ENCODE data around the gene NUP188. TPM values are rescaled to one million over a fixed set of nuclear protein-coding genes. Genes with fewer than 3 reads are reported as not detected.

NUP188 gene
- polyA plus RNA-seq, 1 donor (not counting 4 experiments of a cell fraction or from before 2014, with no cell fraction given), result 31.1 TPM

DNA sequence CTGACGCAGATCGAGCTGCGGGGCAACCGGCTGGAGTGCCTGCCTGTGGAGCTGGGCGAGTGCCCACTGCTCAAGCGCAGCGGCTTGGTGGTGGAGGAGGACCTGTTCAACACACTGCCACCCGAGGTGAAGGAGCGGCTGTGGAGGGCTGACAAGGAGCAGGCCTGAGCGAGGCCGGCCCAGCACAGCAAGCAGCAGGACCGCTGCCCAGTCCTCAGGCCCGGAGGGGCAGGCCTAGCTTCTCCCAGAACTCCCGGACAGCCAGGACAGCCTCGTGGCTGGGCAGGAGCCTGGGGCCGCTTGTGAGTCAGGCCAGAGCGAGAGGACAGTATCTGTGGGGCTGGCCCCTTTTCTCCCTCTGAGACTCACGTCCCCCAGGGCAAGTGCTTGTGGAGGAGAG, 31.3 kb upstream of the NUP188 start:
- DNase-seq (ENCODE audit: low read depth, low spot score) (no peak), FAIRE-seq (no peak)
- Histone ChIP-seq H3K9ac (ENCODE audit: control insufficient read depth, extremely low read depth, insufficient read depth, low read length) (peak overlapping the region; percentile 44), H3K4me3 (ENCODE audit: control insufficient read depth in 2 of 3, extremely low read depth in 1 of 3, insufficient read depth in 2 of 3, low read depth in 1 of 3, low read length in 3 of 3) (no peak overlapping the region), H2AFZ (ENCODE audit: control insufficient read depth, low read length) (no peak overlapping the region), H3K36me3 (ENCODE audit: control insufficient read depth in 2 of 2, extremely low read depth in 1 of 2, insufficient read depth in 2 of 2, low read length in 2 of 2) (peaks cover 25 to 67% of the 10 kb centered on the region in 2 experiments), H3K9me3 (ENCODE audit: control insufficient read depth, low read depth, low read length) (no peaks in the 10 kb centered on the region), H3K4me2 (ENCODE audit: control insufficient read depth, extremely low read depth, insufficient read depth, low read depth, low read length) (no peak overlapping the region), H3K4me1 (ENCODE audit: control insufficient read depth, extremely low read depth, insufficient read depth, low read length) (peaks cover 73% of the 10 kb centered on the region), H3K27ac (ENCODE audit: control insufficient read depth, insufficient read depth, low read length) (peak overlapping the region; percentile 56), H4K20me1 (ENCODE audit: control insufficient read depth, extremely low read depth, insufficient read depth, low read length) (no peaks in the 10 kb centered on the region), H3K27me3 (ENCODE audit: control insufficient read depth, extremely low read depth, insufficient read depth, low read length) (no peaks in the 10 kb centered on the region), H3K9me1 (ENCODE audit: control insufficient read depth, extremely low read depth, insufficient read depth, low read length) (peaks cover 3% of the 10 kb centered on the region), H3K79me2 (ENCODE audit: control insufficient read depth, insufficient read depth, low read length) (peaks cover 34% of the 10 kb centered on the region)
- TF ChIP-seq, protein P1, sequence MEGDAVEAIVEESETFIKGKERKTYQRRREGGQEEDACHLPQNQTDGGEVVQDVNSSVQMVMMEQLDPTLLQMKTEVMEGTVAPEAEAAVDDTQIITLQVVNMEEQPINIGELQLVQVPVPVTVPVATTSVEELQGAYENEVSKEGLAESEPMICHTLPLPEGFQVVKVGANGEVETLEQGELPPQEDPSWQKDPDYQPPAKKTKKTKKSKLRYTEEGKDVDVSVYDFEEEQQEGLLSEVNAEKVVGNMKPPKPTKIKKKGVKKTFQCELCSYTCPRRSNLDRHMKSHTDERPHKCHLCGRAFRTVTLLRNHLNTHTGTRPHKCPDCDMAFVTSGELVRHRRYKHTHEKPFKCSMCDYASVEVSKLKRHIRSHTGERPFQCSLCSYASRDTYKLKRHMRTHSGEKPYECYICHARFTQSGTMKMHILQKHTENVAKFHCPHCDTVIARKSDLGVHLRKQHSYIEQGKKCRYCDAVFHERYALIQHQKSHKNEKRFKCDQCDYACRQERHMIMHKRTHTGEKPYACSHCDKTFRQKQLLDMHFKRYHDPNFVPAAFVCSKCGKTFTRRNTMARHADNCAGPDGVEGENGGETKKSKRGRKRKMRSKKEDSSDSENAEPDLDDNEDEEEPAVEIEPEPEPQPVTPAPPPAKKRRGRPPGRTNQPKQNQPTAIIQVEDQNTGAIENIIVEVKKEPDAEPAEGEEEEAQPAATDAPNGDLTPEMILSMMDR (optimal IDR thresholded peaks at IDR 0.05 in 1 of 3, IDR thresholded peaks at IDR 0.05 in 1 of 3, conservative IDR thresholded peaks at IDR 0.05 in 1 of 3; ENCODE audit: extremely low read depth in 1 of 3, insufficient read depth in 2 of 3, low read length in 3 of 3), result no peak
- TF ChIP-seq EZH2 (IDR thresholded peaks at IDR 0.05; ENCODE audit: low read length), result no peak
- dilution Hi-C loops (cut with MboI; ENCODE audit: extremely low pct_ligation_motif_present, low sequenced_read_pairs), result no loop called here

- Histone ChIP-seq H3K9me1 (ENCODE audit: control insufficient read depth, extremely low read depth, insufficient read depth, low read length) (peaks cover under 1% of the 10 kb centered on the region), H3K4me3 (ENCODE audit: control insufficient read depth in 2 of 3, extremely low read depth in 1 of 3, insufficient read depth in 2 of 3, low read depth in 1 of 3, low read length in 3 of 3) (no peak overlapping the region), H3K9ac (ENCODE audit: control insufficient read depth, extremely low read depth, insufficient read depth, low read length) (peak overlapping the region; percentile 44), H3K36me3 (ENCODE audit: control insufficient read depth in 2 of 2, extremely low read depth in 1 of 2, insufficient read depth in 2 of 2, low read length in 2 of 2) (peaks cover 25 to 61% of the 10 kb centered on the region in 2 experiments), H3K79me2 (ENCODE audit: control insufficient read depth, insufficient read depth, low read length) (peaks cover 34% of the 10 kb centered on the region), H3K27me3 (ENCODE audit: control insufficient read depth, extremely low read depth, insufficient read depth, low read length) (no peaks in the 10 kb centered on the region), H2AFZ (ENCODE audit: control insufficient read depth, low read length) (no peak overlapping the region), H3K9me3 (ENCODE audit: control insufficient read depth, low read depth, low read length) (no peaks in the 10 kb centered on the region), H3K27ac (ENCODE audit: control insufficient read depth, insufficient read depth, low read length) (peak overlapping the region; percentile 56), H4K20me1 (ENCODE audit: control insufficient read depth, extremely low read depth, insufficient read depth, low read length) (no peaks in the 10 kb centered on the region), H3K4me2 (ENCODE audit: control insufficient read depth, extremely low read depth, insufficient read depth, low read depth, low read length) (no peak overlapping the region), H3K4me1 (ENCODE audit: control insufficient read depth, extremely low read depth, insufficient read depth, low read length) (peaks cover 72% of the 10 kb centered on the region)
- dilution Hi-C loops (cut with MboI; ENCODE audit: extremely low pct_ligation_motif_present, low sequenced_read_pairs), result no loop called here
- TF ChIP-seq, protein P1 (optimal IDR thresholded peaks at IDR 0.05 in 1 of 3, IDR thresholded peaks at IDR 0.05 in 1 of 3, conservative IDR thresholded peaks at IDR 0.05 in 1 of 3; ENCODE audit: extremely low read depth in 1 of 3, insufficient read depth in 2 of 3, low read length in 3 of 3), result no peak
- TF ChIP-seq EZH2 (IDR thresholded peaks at IDR 0.05; ENCODE audit: low read length), result no peak
- FAIRE-seq (no peak), DNase-seq (ENCODE audit: low read depth, low spot score) (no peak)
Observed at GRCh38 chr9:128916745-128917144, 30.8 kb upstream of the NUP188 start.
